ENCODE results near the gene C5orf58. TPM values are rescaled to one million over a fixed set of nuclear protein-coding genes. Genes with fewer than 3 reads are reported as not detected.

C5orf58 gene
- total and polyA plus RNA-seq, 4 experiments from 2014 or later = 2.4 TPM; not detected in 3

- peak; percentile 90 to 96 (median 91) for DNase-seq
- CTCF ChIA-PET (ENCODE audit: partially characterized antibody) = interaction anchor here (0.9 to 12.6 kb wide), 9 partner anchors 12 to 178 kb away, joined by 3 to 384 read pairs (median 30); partner anchors contain the start of gene LCP2
- Mint-ChIP-seq H3K4me3 (peak overlapping the region; percentile 75 to 92 (median 85)), H3K36me3 (peaks cover 38 to 82% of the 10 kb centered on the region in 2 donors), H3K9me3 (no peaks in the 10 kb centered on the region), H3K27ac (peak overlapping the region; percentile 91 to 100 (median 96)), H3K4me1 (peaks cover 83 to 100% (median 93%) of the 10 kb centered on the region in 4 donors), H3K27me3 (no peaks in the 10 kb centered on the region)
- Histone ChIP-seq H3K36me3 (ENCODE audit: insufficient read depth, low read length) (peaks cover 27% of the 10 kb centered on the region), H3K4me1 (ENCODE audit: insufficient read depth, low read length) (peaks cover 95% of the 10 kb centered on the region), H3K27me3 (ENCODE audit: insufficient read depth, low read length) (no peaks in the 10 kb centered on the region), H3K27ac (ENCODE audit: low read depth, low read length) (peak overlapping the region; percentile 68), H3K9me3 (ENCODE audit: control insufficient read depth in 1 of 2, low read length in 2 of 2) (no peaks in the 10 kb centered on the region), H3K4me3 (ENCODE audit: low read length in 2 of 2) (peak overlapping the region in 1 of 2 donors; percentile 15)
- intact Hi-C loops (cut with micrococcal nuclease) = loop anchor here (1.0 to 2.0 kb wide), 6 partner anchors 8 to 52 kb away; partner anchors contain the start of gene LCP2
- POLR2A ChIA-PET (ENCODE audit: partially characterized antibody) = interaction anchor here (0.6 to 32.1 kb wide), 16 partner anchors 8 to 1897 kb away, joined by 3 to 1265 read pairs (median 9); partner anchors contain the start of genes DOCK2 and LCP2
These were observed 46.0 kb downstream of the C5orf58 start for GRCh38 chr5:170278611-170279458.

GRCh38 chr5:170279459-170279817 lies 46.7 kb downstream of the C5orf58 start:
- CTCF ChIA-PET (ENCODE audit: partially characterized antibody) = interaction anchor here (0.9 to 12.6 kb wide), 9 partner anchors 13 to 178 kb away, joined by 3 to 384 read pairs (median 30); partner anchors contain the start of gene LCP2
- Histone ChIP-seq H3K4me3 (ENCODE audit: low read length in 2 of 2) (peak overlapping the region in 1 of 2 donors; percentile 15), H3K27ac (ENCODE audit: low read depth, low read length) (peak overlapping the region; percentile 68), H3K4me1 (ENCODE audit: insufficient read depth, low read length) (peaks cover 95% of the 10 kb centered on the region), H3K27me3 (ENCODE audit: insufficient read depth, low read length) (no peaks in the 10 kb centered on the region), H3K9me3 (ENCODE audit: control insufficient read depth in 1 of 2, low read length in 2 of 2) (no peaks in the 10 kb centered on the region), H3K36me3 (ENCODE audit: insufficient read depth, low read length) (peaks cover 26% of the 10 kb centered on the region)
- H3K9me3 Mint-ChIP-seq = no peaks in the 10 kb centered on the region
- H3K27ac Mint-ChIP-seq = peak overlapping the region; percentile 91 to 100 (median 96)
- no peaks in the 10 kb centered on the region for H3K27me3 Mint-ChIP-seq
- H3K4me3 Mint-ChIP-seq = peak overlapping the region; percentile 75 to 92 (median 85)
- H3K36me3 Mint-ChIP-seq = peaks cover 36 to 82% of the 10 kb centered on the region in 2 donors
- intact Hi-C loops (cut with micrococcal nuclease) = loop anchor here (1.0 to 2.0 kb wide), 2 partner anchors 8 to 17 kb away; no protein-coding TSS in a partner anchor
- no peak for DNase-seq
- H3K4me1 Mint-ChIP-seq = peaks cover 81 to 100% (median 93%) of the 10 kb centered on the region in 4 donors
- POLR2A ChIA-PET (ENCODE audit: partially characterized antibody) = interaction anchor here (0.6 to 32.1 kb wide), 13 partner anchors 13 to 1896 kb away, joined by 3 to 1265 read pairs (median 11); partner anchors contain the start of genes DOCK2 and LCP2

GRCh38 chr5:170280011-170280493 lies 47.3 kb downstream of the C5orf58 start:
- intact Hi-C loops (cut with micrococcal nuclease) = no loop called here
- H3K27ac ChIP-seq (ENCODE audit: low read depth, low read length) = peak overlapping the region; percentile 68
- H3K4me3 ChIP-seq (ENCODE audit: low read length in 2 of 2) = peak overlapping the region in 1 of 2 donors; percentile 13
- peaks cover 81 to 100% (median 92%) of the 10 kb centered on the region in 4 donors for H3K4me1 Mint-ChIP-seq
- no peaks in the 10 kb centered on the region for H3K9me3 Mint-ChIP-seq
- ChIA-PET CTCF (ENCODE audit: partially characterized antibody) (interaction anchor here (1.4 to 12.6 kb wide), 7 partner anchors 13 to 58 kb away, joined by 3 to 384 read pairs (median 50); partner anchors contain the start of gene LCP2), POLR2A (ENCODE audit: partially characterized antibody) (interaction anchor here (0.6 to 32.1 kb wide), 12 partner anchors 13 to 1896 kb away, joined by 3 to 1265 read pairs (median 12); partner anchors contain the start of genes DOCK2 and LCP2)
- peak overlapping the region; percentile 75 to 92 (median 85) for H3K4me3 Mint-ChIP-seq
- H3K36me3 ChIP-seq (ENCODE audit: insufficient read depth, low read length) = peaks cover 23% of the 10 kb centered on the region
- no peaks in the 10 kb centered on the region for H3K27me3 ChIP-seq (ENCODE audit: insufficient read depth, low read length)
- no peaks in the 10 kb centered on the region for H3K27me3 Mint-ChIP-seq
- H3K4me1 ChIP-seq (ENCODE audit: insufficient read depth, low read length) = peaks cover 95% of the 10 kb centered on the region
- DNase-seq = no peak
- H3K27ac Mint-ChIP-seq = peak overlapping the region; percentile 91 to 100 (median 96)
- no peaks in the 10 kb centered on the region for H3K9me3 ChIP-seq (ENCODE audit: control insufficient read depth in 1 of 2, low read length in 2 of 2)
- H3K36me3 Mint-ChIP-seq = peaks cover 38 to 83% of the 10 kb centered on the region in 2 donors

- Histone ChIP-seq H3K4me3 (ENCODE audit: low read length in 2 of 2) (no peak overlapping the region), H3K4me1 (ENCODE audit: insufficient read depth, low read length) (peaks cover 96% of the 10 kb centered on the region), H3K27me3 (ENCODE audit: insufficient read depth, low read length) (no peaks in the 10 kb centered on the region), H3K36me3 (ENCODE audit: insufficient read depth, low read length) (peaks cover 48% of the 10 kb centered on the region), H3K27ac (ENCODE audit: low read depth, low read length) (peak overlapping the region; percentile 49), H3K9me3 (ENCODE audit: control insufficient read depth in 1 of 2, low read length in 2 of 2) (no peaks in the 10 kb centered on the region)
- Mint-ChIP-seq H3K9me3 (no peaks in the 10 kb centered on the region), H3K36me3 (peaks cover 59 to 89% of the 10 kb centered on the region in 2 donors), H3K4me1 (peaks cover 83 to 100% (median 94%) of the 10 kb centered on the region in 4 donors), H3K27me3 (no peaks in the 10 kb centered on the region), H3K4me3 (peak overlapping the region in 7 of 8 donors; percentile 9 to 74 (median 71)), H3K27ac (peak overlapping the region; percentile 72 to 100 (median 93))
- DNase-seq = no peak
- ChIA-PET POLR2A (ENCODE audit: partially characterized antibody) (interaction anchor here (1.1 to 32.1 kb wide), 10 partner anchors 9 to 47 kb away, joined by 3 to 1265 read pairs (median 8); partner anchors contain the start of gene LCP2), CTCF (ENCODE audit: partially characterized antibody) (interaction anchor here (0.6 to 12.6 kb wide), 12 partner anchors 10 to 63 kb away, joined by 3 to 384 read pairs (median 10); partner anchors contain the start of gene LCP2)
- intact Hi-C loops (cut with micrococcal nuclease) = no loop called here
These were observed 50.5 kb downstream of the C5orf58 start for GRCh38 chr5:170283296-170283695.

- H3K27me3 Mint-ChIP-seq = no peaks in the 10 kb centered on the region
- no peak for DNase-seq
- Histone ChIP-seq H3K4me1 (ENCODE audit: insufficient read depth, low read length) (peaks cover 99% of the 10 kb centered on the region), H3K36me3 (ENCODE audit: insufficient read depth, low read length) (peaks cover 57% of the 10 kb centered on the region), H3K27ac (ENCODE audit: low read depth, low read length) (peak overlapping the region; percentile 49), H3K9me3 (ENCODE audit: control insufficient read depth in 1 of 2, low read length in 2 of 2) (no peaks in the 10 kb centered on the region), H3K27me3 (ENCODE audit: insufficient read depth, low read length) (no peaks in the 10 kb centered on the region), H3K4me3 (ENCODE audit: low read length in 2 of 2) (no peak overlapping the region)
- no peaks in the 10 kb centered on the region for H3K9me3 Mint-ChIP-seq
- peak overlapping the region; percentile 83 to 100 (median 92) for H3K27ac Mint-ChIP-seq
- intact Hi-C loops (cut with micrococcal nuclease) = no loop called here
- peaks cover 87 to 100% (median 94%) of the 10 kb centered on the region in 4 donors for H3K4me1 Mint-ChIP-seq
- H3K36me3 Mint-ChIP-seq = peaks cover 67 to 94% of the 10 kb centered on the region in 2 donors
- ChIA-PET POLR2A (ENCODE audit: partially characterized antibody) (interaction anchor here (1.5 to 32.1 kb wide), 4 partner anchors 10 to 46 kb away, joined by 3 to 1265 read pairs (median 350); partner anchors contain the start of gene LCP2), CTCF (ENCODE audit: partially characterized antibody) (interaction anchor here (0.9 to 3.2 kb wide), 4 partner anchors 11 to 30 kb away, joined by 3 to 31 read pairs (median 4); no protein-coding TSS in a partner anchor)
- H3K4me3 Mint-ChIP-seq = peak overlapping the region in 7 of 8 donors; percentile 1 to 83 (median 66)
These were observed 51.4 kb downstream of the C5orf58 start for GRCh38 chr5:170284231-170284630.

GRCh38 chr5:170285181-170285580 lies 52.4 kb downstream of the C5orf58 start:
- peak overlapping the region; percentile 49 for H3K27ac ChIP-seq (ENCODE audit: low read depth, low read length)
- intact Hi-C loops (cut with micrococcal nuclease) = no loop called here
- H3K9me3 Mint-ChIP-seq = no peaks in the 10 kb centered on the region
- peaks cover 99% of the 10 kb centered on the region for H3K4me1 ChIP-seq (ENCODE audit: insufficient read depth, low read length)
- ChIA-PET POLR2A (ENCODE audit: partially characterized antibody) (interaction anchor here (3.8 to 32.1 kb wide), 3 partner anchors 12 to 45 kb away, joined by 18 to 1265 read pairs (median 664); partner anchors contain the start of gene LCP2), CTCF (ENCODE audit: partially characterized antibody) (interaction anchor here (0.6 to 19.2 kb wide), 4 partner anchors 8 to 54 kb away, joined by 3 to 384 read pairs (median 11); no protein-coding TSS in a partner anchor)
- peaks cover 65% of the 10 kb centered on the region for H3K36me3 ChIP-seq (ENCODE audit: insufficient read depth, low read length)
- H3K36me3 Mint-ChIP-seq = peaks cover 76 to 94% of the 10 kb centered on the region in 2 donors
- H3K27ac Mint-ChIP-seq = peak overlapping the region; percentile 83 to 100 (median 92)
- H3K9me3 ChIP-seq (ENCODE audit: control insufficient read depth in 1 of 2, low read length in 2 of 2) = no peaks in the 10 kb centered on the region
- peaks cover 87 to 100% (median 94%) of the 10 kb centered on the region in 4 donors for H3K4me1 Mint-ChIP-seq
- H3K27me3 ChIP-seq (ENCODE audit: insufficient read depth, low read length) = no peaks in the 10 kb centered on the region
- DNase-seq = no peak
- no peak overlapping the region for H3K4me3 ChIP-seq (ENCODE audit: low read length in 2 of 2)
- H3K4me3 Mint-ChIP-seq = peak overlapping the region in 7 of 8 donors; percentile 25 to 83 (median 66)
- H3K27me3 Mint-ChIP-seq = no peaks in the 10 kb centered on the region
